Aorta (tissue), 5 donors: ENCODE data around the gene PRDM8. TPM values are rescaled to one million over a fixed set of nuclear protein-coding genes. Genes with fewer than 3 reads are reported as not detected.

Experiments used
- ATAC-seq: fragments of 200-7000 bp; cut with Tn5 transposase; one replicate; pipeline ENCODE4 v1.9.1; 2022; ENCODE audit warnings: moderate library complexity; ENCODE audit not compliant: low FRiP score
- DNase-seq, 2 donors: peaks; one replicate each; pipeline ENCODE4 v3.0.0-alpha.2; 2020
- H3K27ac ChIP-seq, 2 donors: one replicate each; pipeline ENCODE4 v1.5.1; 2013; ENCODE audit warnings: low read length in 2 of 2, mild to moderate bottlenecking in 2 of 2, moderate library complexity in 2 of 2, control low read depth in 1 of 2, inconsistent platforms in 1 of 2, low read depth in 1 of 2
- H3K27me3 ChIP-seq, 2 donors: one replicate each; pipeline ENCODE4 v1.6.1; 2013; ENCODE audit warnings: control low read depth in 1 of 2, low read length in 1 of 2, mild to moderate bottlenecking in 1 of 2, moderate library complexity in 1 of 2; ENCODE audit not compliant: insufficient read depth in 2 of 2, control insufficient read depth in 1 of 2
- H3K36me3 ChIP-seq, 2 donors: one replicate each; pipeline ENCODE4 v1.6.1; 2013; ENCODE audit warnings: control low read depth in 1 of 2, low read length in 1 of 2, mild to moderate bottlenecking in 1 of 2; ENCODE audit not compliant: insufficient read depth in 2 of 2, control insufficient read depth in 1 of 2
- H3K4me1 ChIP-seq, 2 donors: one replicate each; pipeline ENCODE4 v1.6.1; 2013; ENCODE audit warnings: low read length in 2 of 2, control low read depth in 1 of 2, mild to moderate bottlenecking in 1 of 2, moderate library complexity in 1 of 2; ENCODE audit not compliant: insufficient read depth in 2 of 2, control insufficient read depth in 1 of 2
- H3K4me3 ChIP-seq, 2 donors: one replicate each; pipeline ENCODE4 v1.5.1; 2013; ENCODE audit warnings: low read length in 2 of 2, control low read depth in 1 of 2, mild to moderate bottlenecking in 1 of 2
- H3K9me3 ChIP-seq: one replicate; pipeline ENCODE4 v1.6.1; 2013; ENCODE audit warnings: mild to moderate bottlenecking, low read length; ENCODE audit not compliant: control insufficient read depth
- WGBS, 2 donors: extraction: QIAGEN DNeasy Blood & Tissue Kit; methylation state at CpG; one replicate each; pipeline ENCODE4 v1.1.7; 2013; 5-methylcytosine and 5-hydroxymethylcytosine counted together
- intact Hi-C, 2 donors: fragments of 100-400 bp; cut with DNase I; formaldehyde crosslinking; loops; one replicate each; pipeline versions ENCODE4 v1.14.2 to v1.15.0; 2022
- polyA plus RNA-seq, 2 donors: library from polyadenylated mRNA; stranded (reverse); fragments of 200-250 nt; gene quantifications; one replicate each; pipeline ENCODE4 v1.2.3, GENCODE V29; 2013
- total RNA-seq, 2 donors: library from RNA; stranded (reverse); fragmentation: NEBNext Ultra II Directional; extraction: Animal tissue kit (Norgen Biotek cat#: 25700); gene quantifications; one replicate each; pipeline ENCODE4 v1.2.1, GENCODE V29; 2021
- donor health status: healthy with polysubstance abuse.
- donor health status: Bipolar disorder and iron deficiency.
- donor health status: DM: no; HTN: no; CAD: no.
- donor health status: DM: no; HTN: no; CAD: no.
- donor health status: DM: yes; HTN: yes; CAD: no.

The PRDM8 gene
- total and polyA plus RNA-seq, 4 donors: 0.31 to 4.8 (median 2.3) TPM

GRCh38 chr4:80186676-80187075, 10.6 kb upstream of the PRDM8 start:
- no peak overlapping the region for H3K4me3 ChIP-seq
- intact Hi-C loops: no loop called here
- 30 to 47% methylated on average over 5 of the region's 5 CpGs for WGBS, 2 donors
- no peak for DNase-seq
- no peak overlapping the region for H3K27ac ChIP-seq
- H3K4me1 ChIP-seq: no peaks in the 10 kb centered on the region
- no peaks in the 10 kb centered on the region for H3K9me3 ChIP-seq
- ATAC-seq: no peak
- no peaks in the 10 kb centered on the region for H3K36me3 ChIP-seq
- H3K27me3 ChIP-seq: peaks cover 0 to 7% of the 10 kb centered on the region in 2 donors

- DNase-seq (no peak), ATAC-seq (no peak)
- Histone ChIP-seq H3K36me3 (peaks cover 0 to 2% of the 10 kb centered on the region in 2 donors), H3K4me3 (no peak overlapping the region), H3K27ac (no peak overlapping the region), H3K4me1 (no peaks in the 10 kb centered on the region), H3K27me3 (peaks cover 0 to 7% of the 10 kb centered on the region in 2 donors), H3K9me3 (no peaks in the 10 kb centered on the region)
- intact Hi-C loops: no loop called here
- 48 to 68% methylated on average over 4 of the region's 4 CpGs for WGBS, 2 donors
These were observed 9.6 kb upstream of the PRDM8 start for GRCh38 chr4:80187677-80188076.

- Histone ChIP-seq H3K27ac (no peak overlapping the region), H3K4me3 (no peak overlapping the region), H3K9me3 (no peaks in the 10 kb centered on the region), H3K27me3 (peaks cover 0 to 7% of the 10 kb centered on the region in 2 donors), H3K36me3 (peaks cover 0 to 2% of the 10 kb centered on the region in 2 donors), H3K4me1 (no peaks in the 10 kb centered on the region)
- ATAC-seq (no peak), DNase-seq (no peak)
- WGBS, 2 donors: 34 to 38% methylated on average over 11 of the region's 11 CpGs
- intact Hi-C loops: no loop called here
These were observed 8.9 kb upstream of the PRDM8 start for GRCh38 chr4:80188457-80188800.

- 10 to 19% methylated on average over 43 of the region's 43 CpGs for WGBS, 2 donors
- H3K4me3 ChIP-seq: no peak overlapping the region
- intact Hi-C loops: no loop called here
These were observed 8.4 kb upstream of the PRDM8 start for GRCh38 chr4:80188801-80189458.

GRCh38 chr4:80189581-80189955, 7.7 kb upstream of the PRDM8 start:
- no peak for ATAC-seq
- Histone ChIP-seq H3K27me3 (peaks cover 0 to 7% of the 10 kb centered on the region in 2 donors), H3K27ac (no peak overlapping the region), H3K9me3 (no peaks in the 10 kb centered on the region), H3K4me3 (no peak overlapping the region), H3K4me1 (no peaks in the 10 kb centered on the region), H3K36me3 (peaks cover 0 to 2% of the 10 kb centered on the region in 2 donors)
- 32 to 41% methylated on average over 3 of the region's 3 CpGs for WGBS, 2 donors
- intact Hi-C loops: no loop called here
- no peak for DNase-seq

More at GRCh38 chr4:80188801-80189458, 8.4 kb upstream of the PRDM8 start:
- Histone ChIP-seq H3K4me1 (no peaks in the 10 kb centered on the region), H3K27ac (no peak overlapping the region), H3K27me3 (peaks cover 0 to 7% of the 10 kb centered on the region in 2 donors), H3K36me3 (peaks cover 0 to 2% of the 10 kb centered on the region in 2 donors), H3K9me3 (no peaks in the 10 kb centered on the region)
- ATAC-seq (no peak), DNase-seq (no peak)

GRCh38 chr4:80189956-80190677, 7.2 kb upstream of the PRDM8 start:
- ATAC-seq: no peak
- intact Hi-C loops: no loop called here
- peaks cover 0 to 7% of the 10 kb centered on the region in 2 donors for H3K27me3 ChIP-seq

GRCh38 chr4:80192252-80192866, 4.9 kb upstream of the PRDM8 start:
- WGBS, 2 donors: 68 to 77% methylated on average over 3 of the region's 3 CpGs
- Histone ChIP-seq H3K27ac (no peak overlapping the region), H3K4me3 (no peak overlapping the region), H3K9me3 (no peaks in the 10 kb centered on the region), H3K36me3 (peaks cover 0 to 2% of the 10 kb centered on the region in 2 donors), H3K4me1 (no peaks in the 10 kb centered on the region), H3K27me3 (peaks cover 0 to 7% of the 10 kb centered on the region in 2 donors)
- no peak for ATAC-seq
- DNase-seq: no peak
- intact Hi-C loops: no loop called here

More at GRCh38 chr4:80189956-80190677, 7.2 kb upstream of the PRDM8 start:
- no peak for DNase-seq
- no peak overlapping the region for H3K4me3 ChIP-seq
- no peaks in the 10 kb centered on the region for H3K9me3 ChIP-seq
- no peak overlapping the region for H3K27ac ChIP-seq
- peaks cover 0 to 2% of the 10 kb centered on the region in 2 donors for H3K36me3 ChIP-seq
- WGBS, 2 donors: 17 to 24% methylated on average over 36 of the region's 36 CpGs
- no peaks in the 10 kb centered on the region for H3K4me1 ChIP-seq

- H3K27ac ChIP-seq: no peak overlapping the region
- 36 to 40% methylated on average over 2 of the region's 2 CpGs for WGBS, 2 donors
- peaks cover 0 to 2% of the 10 kb centered on the region in 2 donors for H3K36me3 ChIP-seq
- ATAC-seq (no peak), DNase-seq (no peak)
- H3K4me3 ChIP-seq: no peak overlapping the region
- intact Hi-C loops: no loop called here
- no peaks in the 10 kb centered on the region for H3K9me3 ChIP-seq
- no peaks in the 10 kb centered on the region for H3K4me1 ChIP-seq
- H3K27me3 ChIP-seq: peaks cover 0 to 7% of the 10 kb centered on the region in 2 donors
These were observed 4.4 kb upstream of the PRDM8 start for GRCh38 chr4:80192937-80193336.
